ENCODE measurements around the gene C5orf22. TPM values are rescaled to one million over a fixed set of nuclear protein-coding genes. Genes with fewer than 3 reads are reported as not detected.

C5orf22 gene
- total RNA-seq: 18.1 and 20.5 TPM in 2 replicates

DNA sequence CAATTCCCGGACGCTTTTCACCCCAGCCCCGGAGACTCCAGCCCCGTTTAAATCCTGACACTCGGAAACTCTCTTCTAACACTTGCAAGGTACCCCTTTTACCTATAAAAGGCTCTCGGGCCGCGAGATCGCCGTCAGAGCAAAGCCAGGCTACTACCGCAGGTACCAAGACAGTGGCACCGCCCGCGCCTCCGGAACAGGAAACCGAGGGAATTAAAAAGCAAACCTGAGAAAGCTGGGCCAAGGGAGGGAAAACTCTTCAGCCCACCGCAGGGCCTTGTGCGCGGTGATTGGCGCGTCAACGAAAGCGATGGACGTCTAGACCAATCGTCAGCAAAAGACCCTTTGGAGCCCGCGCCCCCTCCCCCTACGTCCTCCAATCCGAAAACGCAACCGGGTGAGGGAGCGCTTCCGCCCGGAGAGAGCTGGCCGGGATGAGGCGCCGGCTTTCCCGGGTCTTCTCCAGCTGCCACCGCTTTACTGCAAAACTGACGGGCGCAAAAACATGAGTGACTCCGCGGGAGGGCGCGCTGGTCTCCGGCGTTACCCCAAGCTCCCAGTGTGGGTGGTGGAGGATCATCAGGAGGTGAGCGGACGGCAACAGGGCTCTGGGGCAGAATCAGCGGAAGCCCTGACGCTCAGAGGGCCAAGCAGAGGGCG lies at the start of gene C5orf22, which contains the start of gene DROSHA:
Gene C5orf22, plus strand, starts transcription at position 414 of the 660 bp plus-strand sequence. Its CDS starts 92 bp downstream, at position 506.
Gene DROSHA, minus strand, starts transcription at position 206 of the 660 bp plus-strand sequence. CDS start 3,034 bp downstream, outside the sequence.

Other genes starting within 250 kb of the C5orf22 start
- 55.2 and 61.7 TPM in 2 replicates for gene DROSHA, start 208 bp upstream of the C5orf22 start, total RNA-seq
- 0.10 and 0.46 TPM in 2 replicates for gene PDZD2, start 106.8 kb downstream of the C5orf22 start, total RNA-seq